Right lobe of liver (tissue), 4 donors: ENCODE results near the gene RAP1A.

ENCODE experiments used
- CTCF ChIP-seq, 4 donors: fragments of 200-600 bp in 3 of 4; fragments of 450-650 bp in 1 of 4; IDR thresholded peaks; one replicate each; pipeline versions ENCODE4 v1.5.1 to v1.8.0; 2016 to 2022; ENCODE audit warnings: antibody characterized with exemption in 4 of 4, mild to moderate bottlenecking in 2 of 4
- POLR2A ChIP-seq: fragments of 450-650 bp; IDR thresholded peaks from one replicate; pipeline ENCODE4 v1.6.1; 2017; ENCODE audit warnings: antibody characterized with exemption, mild to moderate bottlenecking
- donor health status: DM: no; HTN: no; CAD: no.
- donor health status: DM: no; HTN: no; CAD: no.
- donor health status: DM: no; HTN: yes; CAD: no.

- TF ChIP-seq CTCF (IDR thresholded peaks at IDR 0.05) (no peak), POLR2A (no peak)
These were observed 41.8 kb upstream of the RAP1A start for GRCh38 chr1:111577814-111578213.
